Measurements from ENCODE around the gene IL26.

The IL26 gene

GRCh38 chr12:68245180-68246021 is 19.8 kb upstream of the IL26 start:
- Histone ChIP-seq H3F3A (ENCODE audit: insufficient read depth) (no peaks in the 10 kb centered on the region), H3K4me2 (ENCODE audit: low read depth, low read length, poor library complexity, severe bottlenecking) (no peak overlapping the region), H4K20me1 (ENCODE audit: low read depth, low read length) (no peaks in the 10 kb centered on the region), H3K9me3 (ENCODE audit: insufficient read depth, low read length) (no peaks in the 10 kb centered on the region), H3K36me3 (ENCODE audit: low read length) (no peaks in the 10 kb centered on the region), H3K4me3 (ENCODE audit: insufficient read depth, low read length, poor library complexity, severe bottlenecking) (no peak overlapping the region), H3K9me2 (replicated peaks; ENCODE audit: insufficient read depth, low read length) (no peaks in the 10 kb centered on the region), H3K27me3 (ENCODE audit: low read length) (no peaks in the 10 kb centered on the region), H3K79me2 (ENCODE audit: insufficient read depth, low read length) (no peaks in the 10 kb centered on the region), H3K27ac (ENCODE audit: low read depth, low read length) (no peak overlapping the region), H3K9ac (ENCODE audit: low read length) (no peak overlapping the region), H2AFZ (ENCODE audit: low read depth, low read length, severe bottlenecking) (no peak overlapping the region)
- TF ChIP-seq, protein P1, sequence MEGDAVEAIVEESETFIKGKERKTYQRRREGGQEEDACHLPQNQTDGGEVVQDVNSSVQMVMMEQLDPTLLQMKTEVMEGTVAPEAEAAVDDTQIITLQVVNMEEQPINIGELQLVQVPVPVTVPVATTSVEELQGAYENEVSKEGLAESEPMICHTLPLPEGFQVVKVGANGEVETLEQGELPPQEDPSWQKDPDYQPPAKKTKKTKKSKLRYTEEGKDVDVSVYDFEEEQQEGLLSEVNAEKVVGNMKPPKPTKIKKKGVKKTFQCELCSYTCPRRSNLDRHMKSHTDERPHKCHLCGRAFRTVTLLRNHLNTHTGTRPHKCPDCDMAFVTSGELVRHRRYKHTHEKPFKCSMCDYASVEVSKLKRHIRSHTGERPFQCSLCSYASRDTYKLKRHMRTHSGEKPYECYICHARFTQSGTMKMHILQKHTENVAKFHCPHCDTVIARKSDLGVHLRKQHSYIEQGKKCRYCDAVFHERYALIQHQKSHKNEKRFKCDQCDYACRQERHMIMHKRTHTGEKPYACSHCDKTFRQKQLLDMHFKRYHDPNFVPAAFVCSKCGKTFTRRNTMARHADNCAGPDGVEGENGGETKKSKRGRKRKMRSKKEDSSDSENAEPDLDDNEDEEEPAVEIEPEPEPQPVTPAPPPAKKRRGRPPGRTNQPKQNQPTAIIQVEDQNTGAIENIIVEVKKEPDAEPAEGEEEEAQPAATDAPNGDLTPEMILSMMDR (IDR thresholded peaks at IDR 0.05; ENCODE audit: insufficient read depth, low read length, poor library complexity, severe bottlenecking): no peak
- TF ChIP-seq EZH2phosphoT487 (conservative IDR thresholded peaks at IDR 0.05; ENCODE audit: low read length): no peak

DNA sequence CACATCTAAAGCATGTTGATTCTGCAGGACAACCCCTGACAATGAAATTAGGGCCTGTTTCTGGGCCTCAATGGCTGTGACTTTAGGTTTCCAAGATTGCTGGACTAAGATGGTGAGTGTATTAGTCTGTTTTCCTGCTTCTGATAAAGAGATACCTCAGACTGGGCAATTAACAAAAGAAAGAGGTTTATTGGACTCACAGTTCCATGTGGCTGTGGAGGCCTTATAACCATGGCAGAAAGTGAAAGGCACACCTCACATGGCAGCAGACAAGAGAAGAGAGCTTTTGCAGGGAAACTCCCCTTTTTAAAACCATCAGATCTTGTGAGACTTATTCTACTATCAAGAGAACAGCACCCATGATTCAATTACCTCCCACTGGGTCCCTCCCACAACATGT is 17.2 kb upstream of the IL26 start:
- Histone ChIP-seq H3K27me3 (ENCODE audit: low read length) (no peaks in the 10 kb centered on the region), H4K20me1 (ENCODE audit: low read depth, low read length) (no peaks in the 10 kb centered on the region), H3K79me2 (ENCODE audit: insufficient read depth, low read length) (no peaks in the 10 kb centered on the region), H3K9ac (ENCODE audit: low read length) (no peak overlapping the region), H2AFZ (ENCODE audit: low read depth, low read length, severe bottlenecking) (no peak overlapping the region), H3K9me2 (replicated peaks; ENCODE audit: insufficient read depth, low read length) (no peaks in the 10 kb centered on the region), H3F3A (ENCODE audit: insufficient read depth) (no peaks in the 10 kb centered on the region), H3K4me2 (ENCODE audit: low read depth, low read length, poor library complexity, severe bottlenecking) (no peak overlapping the region), H3K27ac (ENCODE audit: low read depth, low read length) (no peak overlapping the region), H3K9me3 (ENCODE audit: insufficient read depth, low read length) (no peaks in the 10 kb centered on the region), H3K36me3 (ENCODE audit: low read length) (no peaks in the 10 kb centered on the region), H3K4me3 (ENCODE audit: insufficient read depth, low read length, poor library complexity, severe bottlenecking) (no peak overlapping the region)
- TF ChIP-seq, protein P1 (IDR thresholded peaks at IDR 0.05; ENCODE audit: insufficient read depth, low read length, poor library complexity, severe bottlenecking): no peak
- TF ChIP-seq EZH2phosphoT487 (conservative IDR thresholded peaks at IDR 0.05; ENCODE audit: low read length): no peak

DNA sequence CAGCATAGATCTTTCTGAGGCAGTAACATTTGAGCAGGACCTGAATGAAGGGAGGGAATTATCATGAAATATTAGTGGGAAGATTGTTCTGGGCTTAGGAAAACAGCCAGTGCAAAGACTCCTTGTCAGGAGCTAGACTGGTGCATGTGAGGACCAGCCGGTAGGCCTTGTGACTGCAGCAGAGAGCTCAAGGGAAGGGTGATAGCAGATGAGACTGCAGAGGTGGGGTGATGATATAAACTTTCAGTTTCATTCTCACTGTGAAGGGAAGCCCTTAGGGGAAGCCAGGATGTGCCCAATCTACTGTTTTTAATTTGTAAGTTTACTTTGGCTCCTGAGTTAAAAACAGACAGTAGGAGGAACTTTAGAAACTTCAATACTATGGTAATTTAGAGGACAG is 15.4 kb upstream of the IL26 start:
- H3F3A ChIP-seq (ENCODE audit: insufficient read depth): no peaks in the 10 kb centered on the region
- H3K9me2 ChIP-seq (replicated peaks; ENCODE audit: insufficient read depth, low read length): no peaks in the 10 kb centered on the region
- H3K36me3 ChIP-seq (ENCODE audit: low read length): no peaks in the 10 kb centered on the region
- H3K27me3 ChIP-seq (ENCODE audit: low read length): no peaks in the 10 kb centered on the region
- H3K9ac ChIP-seq (ENCODE audit: low read length): no peak overlapping the region
- H4K20me1 ChIP-seq (ENCODE audit: low read depth, low read length): no peaks in the 10 kb centered on the region
- H2AFZ ChIP-seq (ENCODE audit: low read depth, low read length, severe bottlenecking): no peak overlapping the region
- H3K4me3 ChIP-seq (ENCODE audit: insufficient read depth, low read length, poor library complexity, severe bottlenecking): no peak overlapping the region
- no peaks in the 10 kb centered on the region for H3K9me3 ChIP-seq (ENCODE audit: insufficient read depth, low read length)
- no peak overlapping the region for H3K4me2 ChIP-seq (ENCODE audit: low read depth, low read length, poor library complexity, severe bottlenecking)
- H3K79me2 ChIP-seq (ENCODE audit: insufficient read depth, low read length): no peaks in the 10 kb centered on the region
- no peak overlapping the region for H3K27ac ChIP-seq (ENCODE audit: low read depth, low read length)
- TF ChIP-seq EZH2phosphoT487 (conservative IDR thresholded peaks at IDR 0.05; ENCODE audit: low read length): no peak
- TF ChIP-seq, protein P1 (IDR thresholded peaks at IDR 0.05; ENCODE audit: insufficient read depth, low read length, poor library complexity, severe bottlenecking): no peak
